ENCODE results near the gene FUBP3.

Gene FUBP3

GRCh38 chr9:130632081-130632710 lies 52.8 kb downstream of the FUBP3 start:
- no peak overlapping the region for H3K27ac ChIP-seq
- no peak overlapping the region for H3K4me3 ChIP-seq

GRCh38 chr9:130632841-130633240 lies 53.5 kb downstream of the FUBP3 start:
- no peak overlapping the region for H3K4me3 ChIP-seq
- no peak overlapping the region for H3K27ac ChIP-seq

DNA sequence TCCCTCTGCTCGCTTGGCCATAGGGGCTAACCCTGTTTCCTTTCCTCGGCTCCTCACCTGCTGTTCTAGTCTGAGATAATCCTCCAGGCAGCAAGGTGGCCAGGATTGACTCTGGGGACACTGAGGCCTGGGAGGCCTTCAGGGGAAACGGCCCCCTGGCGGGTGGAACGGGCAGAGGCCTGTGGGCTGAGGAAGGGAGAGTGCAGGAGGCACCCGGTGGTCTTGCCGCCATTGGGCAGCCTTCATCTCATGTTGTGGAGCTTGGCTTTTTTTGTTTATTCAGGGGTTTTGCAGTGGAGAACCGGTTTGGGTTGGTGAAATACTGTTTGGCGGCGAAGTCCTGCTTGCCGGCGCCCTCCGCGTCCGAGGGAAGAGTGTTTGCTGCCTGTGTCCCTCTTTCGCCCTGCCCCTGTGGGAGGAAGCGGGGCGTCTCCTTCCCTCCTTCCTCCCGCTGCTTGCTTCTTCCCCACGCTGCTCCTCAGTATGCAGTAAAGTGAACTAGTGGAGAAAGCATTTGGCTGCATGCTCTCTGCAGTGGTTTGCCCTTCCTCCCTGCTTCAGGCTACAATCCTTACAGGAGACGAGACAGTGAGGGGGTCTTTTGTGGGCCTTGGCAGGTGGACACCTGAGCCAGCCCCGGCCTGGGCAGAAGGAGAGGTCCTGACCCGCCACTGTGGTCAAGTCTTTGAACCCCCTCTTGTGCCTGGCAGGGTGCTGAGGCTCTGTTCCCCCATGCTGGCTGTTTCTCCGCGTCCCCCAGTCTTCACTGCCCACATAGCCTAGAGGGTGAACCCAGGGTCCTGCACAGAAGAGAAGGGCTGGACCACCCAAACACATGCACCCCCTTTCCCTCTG lies 54.2 kb downstream of the FUBP3 start:
- H3K27ac ChIP-seq, result no peak overlapping the region
- H3K4me3 ChIP-seq, result no peak overlapping the region

- H3K27ac ChIP-seq, result no peak overlapping the region
- no peak overlapping the region for H3K4me3 ChIP-seq
Measured at GRCh38 chr9:130634191-130634768, 54.9 kb downstream of the FUBP3 start.

DNA sequence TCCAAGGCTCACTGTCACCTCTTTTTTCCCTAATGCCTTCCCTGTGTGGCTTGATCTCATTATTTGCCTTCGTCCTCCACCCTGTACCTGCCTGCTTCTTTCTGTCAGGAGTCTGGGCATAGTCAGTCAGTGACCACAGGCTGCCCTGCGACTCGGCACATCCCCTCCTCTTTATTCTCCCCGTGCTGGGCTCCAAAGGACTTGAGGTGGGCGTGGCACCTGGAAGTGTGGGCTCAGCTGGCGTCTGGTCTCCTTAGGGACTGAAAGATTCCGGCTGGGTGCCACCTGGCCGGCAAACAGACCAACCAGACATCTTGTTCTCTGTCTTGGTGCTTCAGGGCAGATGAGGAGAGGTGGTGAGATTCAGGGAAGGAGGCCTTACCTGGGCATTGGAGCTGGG lies 55.4 kb downstream of the FUBP3 start:
- Histone ChIP-seq H3K27ac (no peak overlapping the region), H3K4me3 (no peak overlapping the region)

- Histone ChIP-seq H3K4me3 (no peak overlapping the region), H3K27ac (no peak overlapping the region)
Measured at GRCh38 chr9:130635306-130635705, 55.9 kb downstream of the FUBP3 start.

- no peak overlapping the region for H3K27ac ChIP-seq
Measured at GRCh38 chr9:130635721-130636647, 56.6 kb downstream of the FUBP3 start.

DNA sequence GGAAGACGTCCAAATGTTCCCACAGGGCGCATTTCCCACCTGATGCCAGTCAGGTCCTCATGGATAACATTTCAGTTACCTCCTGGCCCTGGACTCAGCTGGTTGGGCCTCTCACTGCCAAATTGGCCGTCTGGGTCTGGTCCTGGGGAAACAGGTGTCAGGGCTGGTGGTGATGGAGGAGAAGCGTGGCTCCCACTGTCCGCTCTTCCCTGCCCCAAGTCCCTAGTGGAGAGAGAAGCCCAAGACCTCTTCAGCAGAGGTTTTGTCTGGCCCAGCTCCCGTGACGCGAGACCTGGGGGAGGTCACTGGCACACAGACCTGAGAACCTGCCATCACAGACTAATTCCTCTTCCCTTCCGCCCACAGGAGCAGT lies 57.3 kb downstream of the FUBP3 start:
- Histone ChIP-seq H3K4me3 (no peak overlapping the region), H3K27ac (no peak overlapping the region)

More at GRCh38 chr9:130635721-130636647, 56.6 kb downstream of the FUBP3 start:
- H3K4me3 ChIP-seq, result no peak overlapping the region

GRCh38 chr9:130638284-130639123 lies 59.1 kb downstream of the FUBP3 start:
- H3K27ac ChIP-seq, result no peak overlapping the region
- H3K4me3 ChIP-seq, result no peak overlapping the region

DNA sequence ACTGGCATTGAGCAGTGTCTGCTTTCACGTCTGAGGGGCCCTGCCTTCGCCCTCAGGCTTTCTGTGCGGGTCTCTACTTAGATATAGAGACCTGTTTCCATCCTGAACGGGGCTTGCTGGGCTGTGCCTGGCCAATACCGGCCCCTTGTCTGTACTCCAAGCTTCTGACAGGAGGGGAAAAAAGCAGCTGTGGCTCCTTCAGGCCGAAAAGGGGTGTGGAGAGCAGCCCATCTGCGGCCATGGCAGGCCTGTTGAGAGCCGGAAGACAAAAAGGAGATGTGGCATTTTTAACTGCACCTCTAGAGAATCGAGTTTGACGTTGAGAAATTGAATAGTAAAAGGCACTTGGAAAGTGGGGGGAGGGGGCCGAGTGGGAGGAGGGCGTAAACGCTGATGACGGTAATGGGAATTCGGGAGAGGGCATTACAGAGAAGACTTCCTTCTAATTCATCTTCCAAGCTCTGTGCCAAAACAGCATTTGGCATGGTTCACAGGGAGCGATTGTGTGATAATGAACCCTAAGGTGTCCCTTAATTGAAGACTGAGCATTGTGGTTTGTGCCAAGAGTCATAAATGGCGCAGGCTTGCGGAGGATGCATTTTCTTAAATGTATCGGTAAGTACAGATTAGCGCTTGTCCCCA lies 59.9 kb downstream of the FUBP3 start:
- no peak overlapping the region for H3K27ac ChIP-seq
- no peak overlapping the region for H3K4me3 ChIP-seq

DNA sequence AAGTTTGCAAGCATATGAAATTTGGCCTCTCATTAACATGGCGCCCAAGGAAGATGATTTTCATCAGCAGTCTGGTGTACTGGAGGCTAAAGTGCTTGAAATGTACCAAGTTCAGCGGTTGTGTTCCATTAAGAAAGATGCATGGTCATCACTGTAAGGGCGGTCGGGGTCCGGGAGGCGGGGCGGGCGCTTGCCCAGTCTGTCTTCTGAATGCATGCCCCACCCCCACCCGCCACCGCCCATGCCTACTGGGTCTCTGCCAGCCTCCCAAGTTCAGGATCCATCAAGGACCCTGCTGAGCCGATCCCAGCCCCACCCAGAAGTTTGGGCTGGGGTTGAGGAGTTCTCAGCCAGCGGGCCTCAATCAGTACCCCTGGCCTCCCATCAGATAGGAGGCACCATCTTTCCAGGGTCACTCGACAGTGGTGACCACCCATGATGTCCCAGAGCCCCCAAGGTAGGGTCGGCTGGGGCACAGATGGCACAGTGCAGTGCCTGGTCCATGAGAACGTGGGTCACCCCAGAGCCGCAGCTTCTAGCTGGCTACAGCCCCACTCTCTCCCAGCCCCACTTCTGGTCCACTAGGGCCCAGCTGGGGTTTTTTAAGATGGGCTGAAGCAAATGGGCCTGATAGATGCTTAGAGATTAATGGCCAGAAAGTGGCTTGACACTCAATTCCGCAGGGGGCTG lies 60.6 kb downstream of the FUBP3 start:
- no peak overlapping the region for H3K4me3 ChIP-seq

GRCh38 chr9:130640681-130641080 lies 61.3 kb downstream of the FUBP3 start:
- H3K4me3 ChIP-seq, result no peak overlapping the region

More for the DNA sequence above, 60.6 kb downstream of the FUBP3 start:
- H3K27ac ChIP-seq, result no peak overlapping the region

GRCh38 chr9:130642926-130643325 lies 63.5 kb downstream of the FUBP3 start:
- Histone ChIP-seq H3K27ac (no peak overlapping the region), H3K4me3 (no peak overlapping the region)

More at GRCh38 chr9:130640681-130641080, 61.3 kb downstream of the FUBP3 start:
- no peak overlapping the region for H3K27ac ChIP-seq

DNA sequence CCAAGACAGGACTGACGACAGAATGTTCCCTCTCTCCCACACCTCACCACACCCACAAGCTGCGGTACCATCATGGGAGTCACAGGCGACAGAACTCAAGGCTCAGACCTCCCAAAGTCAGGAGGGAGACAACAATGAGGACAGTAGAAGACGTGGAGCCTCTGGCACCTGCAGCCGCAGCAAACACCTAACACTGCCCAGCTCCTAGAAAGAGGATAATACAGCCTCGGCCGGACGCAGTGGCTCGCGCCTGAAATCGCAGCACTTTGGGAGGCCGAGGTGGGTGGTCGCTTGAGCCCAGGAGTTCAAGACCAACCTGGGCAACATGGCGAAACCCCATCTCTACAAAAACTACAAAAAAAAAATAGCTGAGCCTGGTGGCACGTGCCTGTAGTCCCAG lies 71.8 kb downstream of the FUBP3 start:
- H3K4me3 ChIP-seq, result no peak overlapping the region
- no peak overlapping the region for H3K27ac ChIP-seq

DNA sequence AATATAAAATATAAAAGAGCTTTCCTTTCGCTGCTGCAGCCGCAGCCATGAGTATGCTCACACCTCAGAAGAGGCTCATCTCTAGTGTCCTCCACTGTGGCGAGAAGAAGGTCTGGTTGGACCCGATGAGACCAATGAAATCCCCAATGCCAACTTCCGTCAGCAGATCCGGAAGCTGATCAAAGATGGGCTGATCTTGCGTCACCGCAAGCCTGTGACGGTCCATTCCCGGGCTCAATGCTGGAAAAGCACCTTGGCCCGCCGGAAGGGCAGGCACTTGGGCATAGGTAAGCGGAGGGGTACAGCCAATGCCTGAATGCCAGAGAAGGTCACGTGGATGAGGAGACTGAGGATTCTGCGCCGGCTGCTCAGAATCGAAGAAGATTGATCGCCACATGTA lies 72.4 kb downstream of the FUBP3 start:
- no peak overlapping the region for H3K4me3 ChIP-seq
- H3K27ac ChIP-seq, result no peak overlapping the region

- Histone ChIP-seq H3K27ac (no peak overlapping the region), H3K4me3 (no peak overlapping the region)
Measured at GRCh38 chr9:130654879-130655278, 75.5 kb downstream of the FUBP3 start.

GRCh38 chr9:130658893-130659698 lies 79.7 kb downstream of the FUBP3 start:
- Histone ChIP-seq H3K4me3 (no peak overlapping the region), H3K27ac (no peak overlapping the region)

All from skin epidermis (tissue), 12 donors.